Right cardiac atrium (tissue), 5 donors: Measurements from ENCODE around the gene RRH. TPM values are rescaled to one million over a fixed set of nuclear protein-coding genes. Genes with fewer than 3 reads are reported as not detected.

Experiments
- ATAC-seq, 2 donors: fragments of 200-7000 bp; cut with Tn5 transposase; one replicate each; pipeline versions ENCODE4 v1.8.0 to v1.9.1; 2020; ENCODE audit warnings: moderate library complexity in 2 of 2, mild to moderate bottlenecking in 1 of 2
- DNase-seq, 3 donors: peaks; one replicate each; pipeline ENCODE4 v3.0.0-alpha.2; 2020
- H3K27ac ChIP-seq: one replicate; pipeline ENCODE4 v1.5.1; 2013; ENCODE audit warnings: mild to moderate bottlenecking, low read length, control low read depth, moderate library complexity
- H3K27me3 ChIP-seq: one replicate; pipeline ENCODE4 v1.6.1; 2013; ENCODE audit not compliant: control insufficient read depth, insufficient read depth
- H3K4me1 ChIP-seq: one replicate; pipeline ENCODE4 v1.6.1; 2013; ENCODE audit warnings: low read length; ENCODE audit not compliant: control insufficient read depth, insufficient read depth
- H3K4me3 ChIP-seq: one replicate; pipeline ENCODE4 v1.5.1; 2013; ENCODE audit warnings: low read length, control low read depth
- H3K9me3 ChIP-seq: one replicate; pipeline ENCODE4 v1.6.1; 2013; ENCODE audit warnings: low read length; ENCODE audit not compliant: control insufficient read depth
- WGBS: extraction: QIAGEN DNeasy Blood & Tissue Kit; methylation state at CpG from one replicate; pipeline ENCODE4 v1.1.7; 2013; 5-methylcytosine and 5-hydroxymethylcytosine counted together
- intact Hi-C, 4 donors: fragments of 100-400 bp; cut with DNase I; formaldehyde crosslinking; loops; one replicate each; pipeline versions ENCODE4 v1.11.0 to v1.14.0; 2022 to 2023
- polyA plus RNA-seq: library from polyadenylated mRNA; stranded (reverse); fragments of 200-250 nt; gene quantifications from one replicate; pipeline ENCODE4 v1.2.3, GENCODE V29; 2013
- total RNA-seq, 4 donors: library from RNA; stranded (reverse); fragmentation: NEBNext Ultra II Directional; extraction: Animal tissue kit (Norgen Biotek cat#: 25700); gene quantifications; one replicate each; pipeline ENCODE4 v1.2.1, GENCODE V29; 2021
- donor health status: healthy with polysubstance abuse.
- donor health status: DM: no; HTN: yes; CAD: no.
- donor health status: DM: no; HTN: no; CAD: no.
- donor health status: DM: no; HTN: yes; CAD: no; lungs with severe emphysema.
- donor health status: DM: yes; HTN: yes; CAD: no.

Gene RRH
- total and polyA plus RNA-seq, 5 donors, result 0.21 to 0.23 TPM; not detected in 3

- Histone ChIP-seq H3K27me3 (no peaks in the 10 kb centered on the region), H3K4me3 (no peak overlapping the region), H3K27ac (no peak overlapping the region), H3K9me3 (no peaks in the 10 kb centered on the region), H3K4me1 (no peaks in the 10 kb centered on the region)
- intact Hi-C loops, result loop anchor here in 3 of 4 donors (10.0 kb wide), 2 partner anchors 106 to 386 kb away; partner anchors contain the start of gene CASP6 (in 3 of the 3)
- DNase-seq (no peak), ATAC-seq (no peak)
- WGBS, result 67% methylated on average over 11 of the region's 11 CpGs
Measured at GRCh38 chr4:109810552-109811387, 17.0 kb upstream of the RRH start.

GRCh38 chr4:109811707-109812106 is 16.1 kb upstream of the RRH start:
- Histone ChIP-seq H3K27ac (no peak overlapping the region), H3K27me3 (no peaks in the 10 kb centered on the region), H3K4me1 (no peaks in the 10 kb centered on the region), H3K9me3 (no peaks in the 10 kb centered on the region), H3K4me3 (no peak overlapping the region)
- no peak for ATAC-seq
- intact Hi-C loops, result loop anchor here in 3 of 4 donors (10.0 kb wide), 2 partner anchors 107 to 387 kb away; partner anchors contain the start of gene CASP6 (in 3 of the 3)
- 52% methylated on average over 3 of the region's 3 CpGs for WGBS
- no peak for DNase-seq

GRCh38 chr4:109815151-109816081 is 12.4 kb upstream of the RRH start, which contains the start of gene GAR1:
GAR1 (plus strand) TSS chr4:109815762; CDS start chr4:109816165, 403 bp downstream.
- Histone ChIP-seq H3K27me3 (no peaks in the 10 kb centered on the region), H3K27ac (peak within 1 kb of the TSS; percentile 45), H3K4me3 (peak within 1 kb of the TSS; percentile 83), H3K9me3 (no peaks in the 10 kb centered on the region), H3K4me1 (no peaks in the 10 kb centered on the region)
- ATAC-seq, result peak; percentile 99
- DNase-seq, result peak; percentile 92 to 96 (median 93)
- under 1% methylated on average over 53 of the region's 53 CpGs for WGBS
- intact Hi-C loops, result loop anchor here in 3 of 4 donors (5.0 to 10.0 kb wide), 3 partner anchors 111 to 391 kb away; partner anchors contain the start of genes CASP6 (in 3 of the 3) and SEC24B (in 2 of the 3)

GRCh38 chr4:109816082-109816442 is 11.7 kb upstream of the RRH start:
- peak in 1 of 3 donors; percentile 43 for DNase-seq
- Histone ChIP-seq H3K27me3 (no peaks in the 10 kb centered on the region), H3K4me1 (no peaks in the 10 kb centered on the region), H3K4me3 (peak overlapping the region; percentile 83), H3K9me3 (no peaks in the 10 kb centered on the region), H3K27ac (no peak overlapping the region)
- WGBS, result 1% methylated on average over 19 of the region's 19 CpGs
- intact Hi-C loops, result loop anchor here in 3 of 4 donors (5.0 to 10.0 kb wide), 3 partner anchors 111 to 391 kb away; partner anchors contain the start of genes CASP6 (in 3 of the 3) and SEC24B (in 2 of the 3)
- peak in 1 of 2 donors; percentile 13 for ATAC-seq

GRCh38 chr4:109816894-109817293 is 10.9 kb upstream of the RRH start:
- ATAC-seq (no peak), DNase-seq (no peak)
- intact Hi-C loops, result loop anchor here in 3 of 4 donors (5.0 to 10.0 kb wide), 3 partner anchors 112 to 392 kb away; partner anchors contain the start of genes CASP6 (in 3 of the 3) and SEC24B (in 2 of the 3)
- Histone ChIP-seq H3K9me3 (no peaks in the 10 kb centered on the region), H3K27ac (no peak overlapping the region), H3K27me3 (no peaks in the 10 kb centered on the region), H3K4me3 (no peak overlapping the region), H3K4me1 (no peaks in the 10 kb centered on the region)
- 43% methylated on average over 1 of the region's 1 CpG for WGBS

- no peaks in the 10 kb centered on the region for H3K27me3 ChIP-seq
- intact Hi-C loops, result loop anchor here in 3 of 4 donors (5.0 to 10.0 kb wide), 3 partner anchors 113 to 393 kb away; partner anchors contain the start of genes CASP6 (in 3 of the 3) and SEC24B (in 2 of the 3)
- H3K9me3 ChIP-seq, result no peaks in the 10 kb centered on the region
- no peak for DNase-seq
- H3K4me3 ChIP-seq, result no peak overlapping the region
- H3K4me1 ChIP-seq, result no peaks in the 10 kb centered on the region
- WGBS, result 95% methylated on average over 4 of the region's 4 CpGs
- no peak for ATAC-seq
- H3K27ac ChIP-seq, result no peak overlapping the region
Measured at GRCh38 chr4:109818268-109818667, 9.5 kb upstream of the RRH start.

GRCh38 chr4:109820563-109820962 is 7.2 kb upstream of the RRH start:
- no peak overlapping the region for H3K27ac ChIP-seq
- WGBS, result 30% methylated on average over 2 of the region's 2 CpGs
- no peaks in the 10 kb centered on the region for H3K4me1 ChIP-seq
- intact Hi-C loops, result loop anchor here in 1 of 4 donors (10.0 kb wide), 1 partner anchor 396 kb away; no protein-coding TSS in a partner anchor
- H3K4me3 ChIP-seq, result no peak overlapping the region
- ATAC-seq (peak; percentile 59 to 64), DNase-seq (peak in 2 of 3 donors; percentile 31 to 48)
- no peaks in the 10 kb centered on the region for H3K9me3 ChIP-seq
- H3K27me3 ChIP-seq, result no peaks in the 10 kb centered on the region

- 82% methylated on average over 2 of the region's 2 CpGs for WGBS
- intact Hi-C loops, result loop anchor here in 1 of 4 donors (10.0 kb wide), 1 partner anchor 396 kb away; no protein-coding TSS in a partner anchor
Measured at GRCh38 chr4:109821185-109821584, 6.6 kb upstream of the RRH start.

GRCh38 chr4:109826719-109827118 is 1.1 kb upstream of the RRH start:
- no peaks in the 10 kb centered on the region for H3K4me1 ChIP-seq
- H3K4me3 ChIP-seq, result no peak overlapping the region
- ATAC-seq, result no peak
- no peaks in the 10 kb centered on the region for H3K27me3 ChIP-seq
- no peaks in the 10 kb centered on the region for H3K9me3 ChIP-seq
- intact Hi-C loops, result loop anchor here in 1 of 4 donors (10.0 kb wide), 1 partner anchor 402 kb away; no protein-coding TSS in a partner anchor
- DNase-seq, result no peak
- H3K27ac ChIP-seq, result no peak overlapping the region

More at GRCh38 chr4:109821185-109821584, 6.6 kb upstream of the RRH start:
- no peak for DNase-seq
- Histone ChIP-seq H3K27ac (no peak overlapping the region), H3K27me3 (no peaks in the 10 kb centered on the region), H3K4me3 (no peak overlapping the region), H3K9me3 (no peaks in the 10 kb centered on the region), H3K4me1 (no peaks in the 10 kb centered on the region)
- no peak for ATAC-seq

- H3K4me3 ChIP-seq, result no peak overlapping the region
- no peaks in the 10 kb centered on the region for H3K27me3 ChIP-seq
- 92% methylated on average over 4 of the region's 4 CpGs for WGBS
- no peaks in the 10 kb centered on the region for H3K4me1 ChIP-seq
- intact Hi-C loops, result no loop called here
- H3K27ac ChIP-seq, result no peak overlapping the region
- H3K9me3 ChIP-seq, result no peaks in the 10 kb centered on the region
- ATAC-seq (no peak), DNase-seq (no peak)
Measured at GRCh38 chr4:109833756-109834155, 6.0 kb downstream of the RRH start.
